ENCODE results near the gene COL6A3.

The COL6A3 gene

DNA sequence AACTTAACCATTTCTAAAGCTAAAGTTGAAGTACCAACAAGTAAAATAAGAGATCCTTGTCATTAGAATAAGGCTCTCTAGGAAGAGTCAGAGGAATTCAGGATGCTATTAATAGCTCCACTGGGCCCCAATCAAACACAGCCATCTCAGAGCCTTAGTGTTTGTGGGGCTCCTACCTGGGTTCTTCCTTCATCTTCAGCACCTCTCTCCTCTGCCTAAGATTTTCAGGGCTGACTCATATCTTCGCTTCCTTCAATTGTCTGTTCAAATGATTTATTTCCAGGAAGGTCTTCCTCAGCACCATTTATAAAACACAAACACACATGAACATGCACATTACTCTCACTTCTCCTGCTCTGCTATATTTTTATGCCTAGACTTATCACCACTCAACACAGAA is 119.5 kb downstream of the COL6A3 start:
- no peak for DNase-seq (ENCODE audit: low spot score)

DNA sequence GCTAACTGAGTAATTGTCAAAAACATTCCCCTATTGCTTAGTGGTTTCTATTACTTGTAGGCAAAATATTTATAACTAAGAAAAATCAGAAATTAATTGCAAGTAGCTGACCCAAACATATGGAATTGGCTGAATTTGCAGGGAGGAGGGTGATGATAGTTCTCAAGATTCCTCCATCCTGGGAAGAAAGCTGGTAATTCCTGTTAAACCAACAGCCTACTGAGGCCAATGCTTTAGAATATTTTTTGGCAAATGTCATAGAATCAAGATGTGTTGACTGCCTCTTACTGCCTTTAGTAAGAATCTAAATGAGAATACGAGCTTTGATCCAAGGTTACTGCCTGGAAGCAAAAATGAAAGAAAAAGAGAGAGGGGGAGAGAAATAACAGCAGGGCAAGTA is 120.0 kb downstream of the COL6A3 start:
- no peak for DNase-seq (ENCODE audit: low spot score)

DNA sequence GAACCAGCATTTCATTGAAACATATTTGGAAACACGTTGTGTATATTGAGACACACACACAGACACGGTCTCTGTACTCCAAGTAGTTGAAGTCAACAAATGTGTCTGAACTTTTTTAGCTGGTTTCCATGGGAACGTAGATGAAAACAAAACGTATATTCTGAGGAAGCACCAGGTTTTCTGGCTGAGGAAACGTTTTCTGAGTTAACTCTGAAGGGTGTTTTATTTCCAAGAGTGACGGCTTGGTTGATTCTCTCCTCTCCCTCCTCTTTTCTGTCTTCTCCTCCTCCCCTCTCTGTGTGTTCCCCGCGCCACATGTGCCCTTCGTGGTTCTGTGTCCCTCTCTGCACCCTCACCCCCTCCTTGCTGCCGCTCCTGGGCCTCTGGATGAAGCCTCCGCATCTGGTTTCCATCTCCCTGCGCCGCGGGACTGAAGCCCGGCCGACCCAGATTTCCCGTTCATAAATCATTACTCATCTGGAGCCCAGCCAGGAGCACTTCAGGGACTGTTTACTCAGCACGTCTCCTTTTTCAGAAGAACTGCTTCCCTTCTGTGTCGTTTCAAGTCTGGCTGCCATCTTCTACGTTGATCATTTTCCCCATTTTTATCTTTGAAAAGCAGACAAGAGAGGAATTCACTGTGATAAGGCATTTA is 122.7 kb downstream of the COL6A3 start:
- peak; percentile 91 for DNase-seq (ENCODE audit: low spot score)

DNA sequence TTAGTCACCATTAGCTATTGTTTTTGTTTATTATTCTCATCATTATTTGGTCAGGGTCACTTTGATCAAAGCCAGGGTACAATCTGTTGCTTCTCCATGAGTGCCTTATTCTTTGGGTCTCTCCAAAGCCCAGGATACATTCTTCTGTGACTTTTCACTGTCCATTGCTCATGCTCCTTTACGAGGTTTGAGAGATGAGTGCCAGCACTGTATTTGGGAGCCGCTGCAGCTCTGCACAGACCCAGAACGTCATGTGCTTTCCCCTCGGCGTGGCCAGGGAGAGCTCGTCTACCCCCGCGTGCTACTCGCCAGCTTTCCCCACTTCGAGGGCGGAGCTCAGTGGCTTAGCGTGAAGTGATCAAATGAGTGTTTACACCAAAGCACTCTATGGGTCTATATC is 123.7 kb downstream of the COL6A3 start:
- DNase-seq (ENCODE audit: low spot score), result no peak

DNA sequence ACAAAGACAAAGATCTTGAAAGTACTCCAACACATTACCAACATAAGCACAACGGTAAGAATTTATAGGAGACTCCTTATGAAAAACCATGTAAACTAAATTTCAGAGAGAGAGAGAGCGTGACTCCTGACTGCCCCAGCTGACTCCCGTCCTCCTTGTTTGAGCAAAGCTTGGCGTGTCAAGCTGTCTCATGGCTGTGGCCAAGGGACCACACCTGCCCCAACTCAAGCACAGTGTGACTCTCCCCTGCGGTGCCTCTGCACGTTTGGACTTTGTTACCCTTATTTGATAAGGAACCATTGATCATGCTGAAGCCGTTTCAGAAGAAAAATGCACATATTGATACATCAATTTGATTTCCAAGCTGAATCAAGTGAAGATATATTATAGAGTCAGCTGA is 124.8 kb downstream of the COL6A3 start:
- DNase-seq (ENCODE audit: low spot score), result no peak

DNA sequence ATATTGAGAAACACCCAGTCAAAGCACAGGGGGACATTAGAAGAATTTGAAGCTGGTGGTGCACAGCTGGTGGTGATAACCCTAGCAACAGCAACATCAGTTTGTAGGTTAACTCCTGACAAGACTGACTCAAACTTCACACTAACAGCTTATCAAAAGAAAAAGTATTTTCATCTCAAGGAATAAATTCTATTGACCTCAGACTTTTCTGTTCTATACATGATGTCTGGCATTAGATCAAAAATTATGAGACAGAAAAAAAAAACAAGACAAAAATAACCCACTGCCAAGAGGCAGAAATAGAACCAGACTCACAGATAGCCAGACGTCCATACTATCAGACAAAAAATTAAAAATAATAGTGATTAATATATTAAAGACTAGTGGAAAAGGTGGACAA is 126.1 kb downstream of the COL6A3 start:
- DNase-seq (ENCODE audit: low spot score), result no peak

DNA sequence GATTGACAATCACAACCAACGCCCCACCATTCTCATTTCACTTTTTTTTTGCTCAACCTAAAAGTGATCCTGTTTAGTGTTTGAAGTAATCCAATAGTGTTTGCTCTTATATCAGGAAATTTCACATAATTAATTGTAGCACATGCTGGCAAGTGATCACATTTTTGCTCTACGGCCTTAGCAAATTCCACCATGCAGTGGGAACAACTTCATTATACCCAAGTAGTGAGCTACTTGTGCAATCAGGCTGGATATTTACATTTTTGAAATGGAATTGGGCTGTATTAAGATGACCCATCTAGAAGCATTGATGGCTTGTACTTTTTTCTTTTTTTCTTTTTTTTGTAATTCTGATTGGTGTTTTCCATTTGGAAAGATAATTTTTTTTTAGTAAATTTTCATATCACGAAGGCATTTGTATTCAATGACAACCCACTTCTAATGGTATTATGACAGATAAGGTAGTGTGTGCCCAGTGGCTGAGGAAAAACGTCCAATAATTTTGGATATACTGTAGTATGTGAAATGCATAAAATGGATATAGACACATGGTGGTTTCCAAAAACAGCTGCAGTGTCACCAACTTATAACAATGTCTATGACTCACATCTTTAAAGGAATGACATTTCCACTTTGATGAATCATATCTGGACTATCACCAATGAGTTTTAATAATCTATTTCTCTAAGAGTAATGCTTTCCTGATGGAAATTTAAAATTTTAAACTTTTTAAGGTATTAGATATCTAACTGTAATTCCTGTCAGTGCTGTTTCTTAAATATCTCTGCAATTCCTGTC is 130.6 kb downstream of the COL6A3 start:
- DNase-seq (ENCODE audit: low spot score), result no peak

DNA sequence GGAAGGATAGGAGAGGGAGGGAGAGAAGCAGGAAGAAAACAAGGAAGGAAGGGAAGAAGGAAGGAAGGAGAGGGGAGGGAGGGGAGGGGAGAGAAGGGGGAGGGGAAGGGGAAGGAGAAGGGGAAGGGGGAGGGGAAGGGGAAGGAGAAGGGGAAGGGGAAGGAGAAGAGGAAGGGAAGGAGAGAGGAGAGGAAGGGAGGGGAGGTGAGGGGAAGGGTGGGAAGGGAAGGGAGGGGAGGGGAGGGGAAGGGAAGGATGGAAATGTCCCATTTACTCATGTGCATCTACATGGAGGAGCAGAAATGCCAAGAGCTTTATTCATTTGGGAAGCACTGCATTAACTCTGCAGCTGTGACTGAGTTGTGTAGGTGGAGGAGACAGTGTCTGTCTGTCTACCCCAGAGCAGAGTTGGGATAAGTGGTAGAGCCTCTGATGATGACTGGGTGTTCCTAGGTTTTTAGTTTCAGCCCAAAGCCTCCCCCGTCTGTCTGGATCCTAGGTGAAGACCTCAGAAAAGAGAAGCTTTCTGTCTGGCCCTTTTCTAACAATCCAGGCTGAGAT is 131.3 kb downstream of the COL6A3 start:
- peak; percentile 45 for DNase-seq (ENCODE audit: low spot score)

DNA sequence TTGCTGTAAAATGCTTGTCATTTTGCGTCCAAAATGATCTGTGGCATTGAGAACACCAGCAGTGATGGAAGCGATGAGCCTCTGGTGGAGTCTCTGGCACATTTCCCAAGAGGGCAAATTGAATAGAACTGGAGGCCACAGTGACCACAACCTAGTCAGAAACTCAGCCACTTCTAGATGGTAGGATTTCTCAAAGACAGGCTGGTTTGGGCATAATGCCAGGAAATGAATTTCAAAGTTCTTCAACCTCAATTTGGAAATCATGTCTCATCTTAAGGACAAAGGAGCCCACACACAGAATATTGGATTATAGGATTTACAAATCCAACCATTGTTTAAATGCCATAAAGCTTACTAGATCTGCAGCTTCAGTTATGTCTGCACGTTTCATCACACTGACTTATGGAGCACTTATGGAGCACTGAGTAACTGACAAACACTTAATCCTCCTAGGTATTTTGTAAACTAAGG is 132.1 kb downstream of the COL6A3 start:
- DNase-seq (ENCODE audit: low spot score), result peak; percentile 80

DNA sequence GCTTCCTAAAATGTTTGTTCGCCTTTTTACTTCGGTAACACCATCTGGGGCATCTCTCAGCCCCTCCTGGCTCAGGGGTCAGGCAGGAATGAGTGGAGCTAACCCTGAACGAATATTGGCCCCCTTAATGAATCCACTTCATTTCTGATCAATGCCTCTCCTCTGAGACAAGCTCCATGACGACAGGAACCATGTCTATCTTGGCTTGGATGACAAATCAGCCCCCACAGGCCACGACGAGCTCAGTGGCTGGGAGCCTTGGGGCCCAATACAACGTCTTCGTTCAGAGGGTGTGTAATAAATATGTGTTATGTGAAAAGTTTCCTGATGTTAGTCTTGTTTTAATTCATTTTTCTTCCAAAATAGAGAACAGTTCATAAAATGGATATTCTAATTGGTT is 133.0 kb downstream of the COL6A3 start:
- no peak for DNase-seq (ENCODE audit: low spot score)

DNA sequence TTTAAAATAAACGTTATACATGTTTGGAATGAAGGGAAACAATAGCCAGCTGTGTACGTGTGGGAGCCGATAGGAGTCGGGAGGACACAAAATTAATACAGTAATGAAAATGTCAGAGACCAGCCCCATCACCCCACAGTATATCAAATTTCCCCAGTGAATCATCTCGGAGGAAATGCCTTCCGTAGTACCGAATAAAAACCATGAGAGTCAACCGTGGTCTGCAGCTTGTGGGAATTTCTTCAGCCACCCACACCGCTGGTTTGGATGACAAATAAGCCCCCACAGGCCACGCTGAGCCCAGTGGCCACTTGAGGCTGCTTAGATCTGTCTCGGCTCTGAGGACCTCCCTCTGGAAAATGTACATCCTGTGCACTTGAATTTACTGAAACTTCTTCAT is 133.7 kb downstream of the COL6A3 start:
- DNase-seq (ENCODE audit: low spot score), result peak; percentile 61

DNA sequence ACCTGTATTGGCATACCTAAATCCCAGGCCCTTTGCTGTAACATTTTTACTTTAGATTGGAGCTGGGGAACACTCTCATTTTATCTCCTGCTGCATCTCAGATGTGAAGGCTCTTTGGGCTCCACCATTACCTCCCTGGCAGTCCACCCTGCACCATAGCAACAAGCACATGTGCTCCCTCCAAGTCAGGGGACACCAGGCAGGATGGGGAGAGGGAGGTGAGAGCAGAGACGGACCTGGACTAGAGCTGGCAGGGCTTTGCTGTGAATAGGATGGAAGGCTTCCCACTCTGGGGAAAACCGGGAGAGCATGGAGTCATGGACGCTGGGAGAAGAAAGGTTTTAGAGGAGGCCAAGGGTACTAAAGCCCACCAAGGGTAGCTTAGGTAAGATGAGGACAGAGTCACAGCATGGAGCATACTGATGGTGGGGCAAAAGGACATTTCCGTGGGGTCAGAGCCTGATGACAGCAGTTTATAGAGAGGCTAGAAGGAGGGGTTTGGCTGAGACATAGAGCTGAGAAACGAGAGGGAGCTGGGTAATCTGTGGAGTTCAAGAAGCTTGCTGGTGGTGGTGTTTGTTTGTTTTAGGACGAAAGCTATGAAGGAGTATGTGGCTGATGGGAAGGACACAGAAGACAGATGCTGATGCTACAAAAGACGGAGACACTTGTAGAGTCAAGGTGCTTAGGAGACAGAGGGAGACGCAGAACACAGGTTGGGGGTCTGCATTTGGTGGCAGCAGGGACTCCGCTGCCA is 134.8 kb downstream of the COL6A3 start:
- no peak for DNase-seq (ENCODE audit: low spot score)

DNA sequence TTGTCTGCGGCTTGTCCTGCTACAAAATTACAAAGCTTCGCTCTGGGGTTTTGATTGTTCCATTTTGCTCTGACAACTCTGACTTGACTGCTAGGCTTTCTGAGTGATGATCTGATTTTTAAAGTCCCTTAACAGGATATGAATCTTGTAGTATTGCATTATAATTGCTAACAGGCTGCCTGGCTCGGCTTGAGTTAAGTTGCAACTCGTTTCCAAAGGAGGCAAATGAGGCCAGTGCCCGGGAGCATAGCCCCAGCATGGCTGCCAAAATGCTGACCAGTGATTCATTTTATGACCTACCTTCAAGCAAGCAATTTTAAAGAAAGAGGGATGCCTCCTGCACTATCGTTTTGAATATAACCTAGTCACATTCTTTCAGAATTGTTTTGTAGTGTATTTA is 135.4 kb downstream of the COL6A3 start:
- no peak for DNase-seq (ENCODE audit: low spot score)

DNA sequence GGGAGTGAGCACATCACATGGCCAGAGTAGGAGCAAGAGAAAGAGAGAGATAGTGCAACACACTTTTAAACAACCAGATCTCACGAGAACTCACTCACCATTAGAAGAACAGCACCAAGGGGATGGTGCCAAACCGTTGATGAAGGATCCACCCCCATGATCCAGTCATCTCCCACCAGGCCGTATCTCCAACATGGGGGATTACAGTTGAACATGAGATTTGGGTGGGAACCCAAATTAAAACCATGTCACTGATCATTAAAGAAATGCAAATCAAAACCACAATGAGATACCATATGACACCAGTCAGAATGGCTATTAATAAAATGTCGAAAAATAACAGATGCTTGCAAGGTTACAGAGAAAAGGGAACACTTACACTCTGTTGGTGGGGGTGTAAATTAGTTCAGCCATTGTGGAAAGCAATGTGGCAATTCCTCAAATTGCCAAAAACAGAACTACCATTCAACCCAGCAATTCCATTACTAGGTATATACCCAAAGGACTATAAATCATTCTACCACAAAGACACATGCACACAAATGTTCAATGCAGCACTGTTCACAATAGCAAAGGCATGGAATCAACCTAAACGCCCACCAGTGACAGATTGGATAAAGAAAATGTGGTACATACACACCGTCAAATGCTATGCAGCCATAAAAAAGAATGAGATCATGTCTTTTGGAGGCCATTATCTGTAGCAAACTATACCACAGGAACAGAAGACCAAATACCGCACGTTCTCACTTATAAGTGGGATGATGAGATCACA is 137.1 kb downstream of the COL6A3 start:
- no peak for DNase-seq (ENCODE audit: low spot score)
